ENCODE results near the gene HECTD2. TPM values are rescaled to one million over a fixed set of nuclear protein-coding genes. Genes with fewer than 3 reads are reported as not detected.

The HECTD2 gene
- total RNA-seq, 1 experiment from 2014 or later, result 2.0 TPM

DNA sequence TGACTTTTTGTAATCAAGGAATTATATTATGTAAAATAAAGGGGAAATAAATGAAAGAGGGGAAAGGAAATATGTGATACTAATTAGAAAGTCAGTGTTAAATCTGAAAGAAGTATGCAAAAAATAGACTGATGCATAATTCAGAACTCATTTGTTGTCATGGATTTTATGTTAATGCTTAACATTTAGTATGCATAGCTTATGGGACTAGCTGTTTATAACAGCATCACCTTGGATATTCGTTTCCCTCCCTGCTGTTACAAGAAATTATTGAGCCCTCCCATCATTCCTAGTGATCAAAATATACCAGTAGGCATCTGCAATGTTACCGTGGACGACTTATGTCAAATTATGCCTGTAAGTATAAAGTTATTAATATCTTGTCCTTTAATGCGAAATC, 85.9 kb downstream of the HECTD2 start:
- Histone ChIP-seq H3K4me3 (ENCODE audit: low read depth, low read length) (no peak overlapping the region), H3K36me3 (ENCODE audit: control insufficient read depth, insufficient read depth, low read length) (no peaks in the 10 kb centered on the region), H3K4me1 (no peaks in the 10 kb centered on the region), H3K27me3 (replicated peaks; ENCODE audit: control insufficient read depth, insufficient read depth, low read length) (no peaks in the 10 kb centered on the region), H3K9me3 (no peaks in the 10 kb centered on the region)
- H3K36me3 Mint-ChIP-seq (ENCODE audit: insufficient read depth, unreplicated experiment), result no peaks in the 10 kb centered on the region
- TF ChIP-seq, protein P1, sequence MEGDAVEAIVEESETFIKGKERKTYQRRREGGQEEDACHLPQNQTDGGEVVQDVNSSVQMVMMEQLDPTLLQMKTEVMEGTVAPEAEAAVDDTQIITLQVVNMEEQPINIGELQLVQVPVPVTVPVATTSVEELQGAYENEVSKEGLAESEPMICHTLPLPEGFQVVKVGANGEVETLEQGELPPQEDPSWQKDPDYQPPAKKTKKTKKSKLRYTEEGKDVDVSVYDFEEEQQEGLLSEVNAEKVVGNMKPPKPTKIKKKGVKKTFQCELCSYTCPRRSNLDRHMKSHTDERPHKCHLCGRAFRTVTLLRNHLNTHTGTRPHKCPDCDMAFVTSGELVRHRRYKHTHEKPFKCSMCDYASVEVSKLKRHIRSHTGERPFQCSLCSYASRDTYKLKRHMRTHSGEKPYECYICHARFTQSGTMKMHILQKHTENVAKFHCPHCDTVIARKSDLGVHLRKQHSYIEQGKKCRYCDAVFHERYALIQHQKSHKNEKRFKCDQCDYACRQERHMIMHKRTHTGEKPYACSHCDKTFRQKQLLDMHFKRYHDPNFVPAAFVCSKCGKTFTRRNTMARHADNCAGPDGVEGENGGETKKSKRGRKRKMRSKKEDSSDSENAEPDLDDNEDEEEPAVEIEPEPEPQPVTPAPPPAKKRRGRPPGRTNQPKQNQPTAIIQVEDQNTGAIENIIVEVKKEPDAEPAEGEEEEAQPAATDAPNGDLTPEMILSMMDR (IDR thresholded peaks at IDR 0.05; ENCODE audit: insufficient read depth in 1 of 2, low read depth in 1 of 2, low read length in 1 of 2, severe bottlenecking in 1 of 2, unreplicated experiment in 1 of 2), result no peak
- ChIA-PET POLR2A (no interaction called here), CTCF (no interaction called here)
- BruUV-seq (replicated peaks), result no TSS peak
- no peaks in the 10 kb centered on the region for H3K4me1 Mint-ChIP-seq (ENCODE audit: low read depth, unreplicated experiment)
- H3K9me3 Mint-ChIP-seq (ENCODE audit: unreplicated experiment), result no peaks in the 10 kb centered on the region
- no peak overlapping the region for H3K4me3 Mint-ChIP-seq (ENCODE audit: unreplicated experiment)
- no peak for DNase-seq
- H3K27ac Mint-ChIP-seq (ENCODE audit: unreplicated experiment), result no peak overlapping the region
- H3K27me3 Mint-ChIP-seq (ENCODE audit: insufficient read depth, unreplicated experiment), result peaks cover 2% of the 10 kb centered on the region
- intact Hi-C loops (cut with micrococcal nuclease; ENCODE audit: unreplicated experiment), result no loop called here

DNA sequence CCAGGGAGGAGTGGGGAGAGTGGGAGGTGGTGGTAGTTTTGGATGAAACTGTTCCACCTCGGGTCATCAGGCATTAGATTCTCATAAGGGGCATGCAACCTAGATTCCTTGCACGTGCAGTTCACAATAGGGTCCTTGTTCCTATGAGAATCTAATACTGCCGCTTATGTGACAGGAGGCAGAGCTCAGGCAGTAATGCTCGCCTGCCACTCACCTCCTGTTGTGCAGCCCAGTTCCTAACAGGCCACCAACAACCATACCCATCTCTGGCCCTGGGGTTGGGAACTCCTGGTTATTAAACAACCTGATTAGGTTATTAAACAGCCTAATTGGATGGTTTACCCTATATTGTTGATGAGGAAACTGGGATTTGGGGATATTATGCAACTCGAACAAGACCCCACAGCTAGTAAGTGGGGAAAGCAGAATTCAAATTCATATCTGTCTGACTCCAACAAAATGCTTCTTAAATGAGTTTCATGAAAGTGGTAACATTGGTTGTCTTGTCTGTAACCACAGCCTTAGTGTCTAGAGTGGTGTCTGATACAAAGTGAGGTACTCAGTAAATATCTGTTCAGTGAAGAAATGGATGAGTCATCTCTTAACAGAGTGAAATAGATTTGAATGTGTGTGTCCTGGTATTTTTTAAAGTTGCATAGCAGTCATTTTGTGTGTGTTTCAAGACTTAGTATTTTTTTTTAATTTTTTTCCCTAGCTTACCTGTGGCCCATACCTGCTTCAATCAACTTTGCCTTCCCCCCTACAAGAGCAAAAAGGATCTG, 101.6 kb downstream of the HECTD2 start:
- H3K4me1 ChIP-seq, result no peaks in the 10 kb centered on the region
- H3K36me3 ChIP-seq (ENCODE audit: control insufficient read depth, insufficient read depth, low read length), result no peaks in the 10 kb centered on the region
- no peak overlapping the region for H3K4me3 Mint-ChIP-seq (ENCODE audit: unreplicated experiment)
- no peak for DNase-seq
- no peaks in the 10 kb centered on the region for H3K27me3 Mint-ChIP-seq (ENCODE audit: insufficient read depth, unreplicated experiment)
- no peaks in the 10 kb centered on the region for H3K4me1 Mint-ChIP-seq (ENCODE audit: low read depth, unreplicated experiment)
- H3K9me3 ChIP-seq, result no peaks in the 10 kb centered on the region
- no peaks in the 10 kb centered on the region for H3K9me3 Mint-ChIP-seq (ENCODE audit: unreplicated experiment)
- H3K36me3 Mint-ChIP-seq (ENCODE audit: insufficient read depth, unreplicated experiment), result no peaks in the 10 kb centered on the region
- ChIA-PET CTCF (no interaction called here), POLR2A (no interaction called here)
- TF ChIP-seq, protein P1 (IDR thresholded peaks at IDR 0.05; ENCODE audit: insufficient read depth in 1 of 2, low read depth in 1 of 2, low read length in 1 of 2, severe bottlenecking in 1 of 2, unreplicated experiment in 1 of 2), result no peak
- BruUV-seq (replicated peaks), result no TSS peak
- H3K4me3 ChIP-seq (ENCODE audit: low read depth, low read length), result no peak overlapping the region
- H3K27me3 ChIP-seq (replicated peaks; ENCODE audit: control insufficient read depth, insufficient read depth, low read length), result no peaks in the 10 kb centered on the region
- intact Hi-C loops (cut with micrococcal nuclease; ENCODE audit: unreplicated experiment), result no loop called here
- H3K27ac Mint-ChIP-seq (ENCODE audit: unreplicated experiment), result no peak overlapping the region

DNA sequence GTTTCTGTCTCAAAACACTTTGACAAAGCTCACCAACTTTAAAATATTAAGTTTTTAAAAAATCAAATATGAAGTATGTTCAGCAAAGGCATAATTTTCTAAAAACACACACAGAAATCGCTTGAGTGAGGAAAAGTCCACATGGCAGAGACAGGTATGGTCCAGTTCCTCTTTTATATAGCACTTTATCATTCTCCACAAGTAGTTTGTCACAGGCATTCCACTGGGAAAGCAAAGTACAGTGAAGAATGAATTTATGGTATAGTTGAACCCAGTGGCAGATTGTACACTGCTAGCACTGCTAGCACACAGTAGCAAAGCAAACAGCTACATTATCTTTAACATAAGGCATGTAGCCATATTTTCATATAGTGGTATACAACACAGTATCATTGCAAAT, 102.3 kb downstream of the HECTD2 start:
- no TSS peak for BruUV-seq (replicated peaks)
- DNase-seq, result no peak
- Mint-ChIP-seq H3K4me3 (ENCODE audit: unreplicated experiment) (no peak overlapping the region), H3K9me3 (ENCODE audit: unreplicated experiment) (no peaks in the 10 kb centered on the region), H3K36me3 (ENCODE audit: insufficient read depth, unreplicated experiment) (no peaks in the 10 kb centered on the region), H3K4me1 (ENCODE audit: low read depth, unreplicated experiment) (no peaks in the 10 kb centered on the region), H3K27ac (ENCODE audit: unreplicated experiment) (no peak overlapping the region), H3K27me3 (ENCODE audit: insufficient read depth, unreplicated experiment) (no peaks in the 10 kb centered on the region)
- ChIA-PET POLR2A (no interaction called here), CTCF (no interaction called here)
- Histone ChIP-seq H3K36me3 (ENCODE audit: control insufficient read depth, insufficient read depth, low read length) (no peaks in the 10 kb centered on the region), H3K9me3 (no peaks in the 10 kb centered on the region), H3K4me1 (no peaks in the 10 kb centered on the region), H3K27me3 (replicated peaks; ENCODE audit: control insufficient read depth, insufficient read depth, low read length) (no peaks in the 10 kb centered on the region), H3K4me3 (ENCODE audit: low read depth, low read length) (no peak overlapping the region)
- intact Hi-C loops (cut with micrococcal nuclease; ENCODE audit: unreplicated experiment), result no loop called here
- TF ChIP-seq, protein P1 (IDR thresholded peaks at IDR 0.05; ENCODE audit: insufficient read depth in 1 of 2, low read depth in 1 of 2, low read length in 1 of 2, severe bottlenecking in 1 of 2, unreplicated experiment in 1 of 2), result no peak

Data from Caco-2 (cell line).